ENCODE results near the gene SNX8.

GRCh38 chr7:2223321-2223720 is 90.9 kb downstream of the SNX8 start:
- no peak for TF ChIP-seq CTCF (IDR thresholded peaks at IDR 0.05; ENCODE audit: extremely low read depth in 1 of 2, insufficient read depth in 1 of 2, low read depth in 1 of 2, low read length in 2 of 2)
- no peak for TF ChIP-seq POLR2A (IDR thresholded peaks at IDR 0.05; ENCODE audit: low read depth, low read length)
- TF ChIP-seq POLR2AphosphoS5 (IDR thresholded peaks at IDR 0.05; ENCODE audit: insufficient read depth, low read depth, low read length), result no peak
- TF ChIP-seq EZH2 (IDR thresholded peaks at IDR 0.05; ENCODE audit: borderline replicate concordance, low read depth, low read length, severe bottlenecking), result no peak
- no peak for TF ChIP-seq JUN (IDR thresholded peaks at IDR 0.05; ENCODE audit: borderline replicate concordance, insufficient read depth, insufficient read length, low read depth)
- TF ChIP-seq MAX (IDR thresholded peaks at IDR 0.05; ENCODE audit: insufficient read depth, insufficient read length), result no peak

Measured in endothelial cell of umbilical vein (primary cell).